NB4 (cell line): ENCODE data around the gene GNAO1.

Experiments
- DNase-seq: peaks from one replicate; pipeline ENCODE4 v3.0.0; 2010; ENCODE audit warnings: low read depth
- H3K4me3 ChIP-seq: one replicate; pipeline ENCODE4 v1.5.1; 2011; ENCODE audit warnings: mild to moderate bottlenecking, low read depth, low read length, moderate library complexity
- MYC ChIP-seq: IDR thresholded peaks from 2 replicates; pipeline ENCODE4 v1.6.1; 2011; ENCODE audit warnings: low read depth, low read length
- POLR2A ChIP-seq: IDR thresholded peaks from 2 replicates; pipeline ENCODE4 v1.6.1; 2011; ENCODE audit warnings: mild to moderate bottlenecking; ENCODE audit not compliant: insufficient read length; ENCODE audit errors: extremely low read depth
- TF ChIP-seq, protein P1 (sequence below): IDR thresholded peaks from 2 replicates; pipeline ENCODE4 v1.6.1; 2011; ENCODE audit warnings: low read depth, low read length
- TF ChIP-seq, protein P2 (sequence below): IDR thresholded peaks from one replicate; pipeline ENCODE4 v1.5.1; 2012; ENCODE audit warnings: low read depth, low read length

The GNAO1 gene

DNA sequence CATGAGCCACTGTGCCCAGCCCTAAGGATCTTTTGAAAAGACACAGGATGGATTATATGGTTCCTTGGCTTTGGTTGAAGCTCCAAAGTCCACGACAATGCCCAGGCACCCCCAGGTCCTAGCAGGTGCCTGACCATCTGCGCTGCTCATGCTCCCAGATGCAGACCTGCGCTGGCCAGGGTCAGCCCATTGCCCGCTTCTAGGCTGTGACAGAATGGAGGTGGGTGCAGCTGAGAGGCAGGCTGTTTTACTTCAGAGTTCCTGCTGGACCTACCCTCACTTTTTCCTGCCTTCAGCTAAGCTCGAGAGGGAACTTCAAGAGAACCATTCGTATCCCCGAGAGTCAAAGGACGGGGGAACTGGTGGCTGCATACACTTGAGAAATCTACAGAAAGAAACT is 173.6 kb downstream of the GNAO1 start:
- no peak for DNase-seq
- no peak overlapping the region for H3K4me3 ChIP-seq
- TF ChIP-seq POLR2A (no peak), MYC (no peak)
- TF ChIP-seq, protein P1, sequence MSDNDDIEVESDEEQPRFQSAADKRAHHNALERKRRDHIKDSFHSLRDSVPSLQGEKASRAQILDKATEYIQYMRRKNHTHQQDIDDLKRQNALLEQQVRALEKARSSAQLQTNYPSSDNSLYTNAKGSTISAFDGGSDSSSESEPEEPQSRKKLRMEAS, result no peak
- TF ChIP-seq, protein P2, sequence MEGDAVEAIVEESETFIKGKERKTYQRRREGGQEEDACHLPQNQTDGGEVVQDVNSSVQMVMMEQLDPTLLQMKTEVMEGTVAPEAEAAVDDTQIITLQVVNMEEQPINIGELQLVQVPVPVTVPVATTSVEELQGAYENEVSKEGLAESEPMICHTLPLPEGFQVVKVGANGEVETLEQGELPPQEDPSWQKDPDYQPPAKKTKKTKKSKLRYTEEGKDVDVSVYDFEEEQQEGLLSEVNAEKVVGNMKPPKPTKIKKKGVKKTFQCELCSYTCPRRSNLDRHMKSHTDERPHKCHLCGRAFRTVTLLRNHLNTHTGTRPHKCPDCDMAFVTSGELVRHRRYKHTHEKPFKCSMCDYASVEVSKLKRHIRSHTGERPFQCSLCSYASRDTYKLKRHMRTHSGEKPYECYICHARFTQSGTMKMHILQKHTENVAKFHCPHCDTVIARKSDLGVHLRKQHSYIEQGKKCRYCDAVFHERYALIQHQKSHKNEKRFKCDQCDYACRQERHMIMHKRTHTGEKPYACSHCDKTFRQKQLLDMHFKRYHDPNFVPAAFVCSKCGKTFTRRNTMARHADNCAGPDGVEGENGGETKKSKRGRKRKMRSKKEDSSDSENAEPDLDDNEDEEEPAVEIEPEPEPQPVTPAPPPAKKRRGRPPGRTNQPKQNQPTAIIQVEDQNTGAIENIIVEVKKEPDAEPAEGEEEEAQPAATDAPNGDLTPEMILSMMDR, result no peak

DNA sequence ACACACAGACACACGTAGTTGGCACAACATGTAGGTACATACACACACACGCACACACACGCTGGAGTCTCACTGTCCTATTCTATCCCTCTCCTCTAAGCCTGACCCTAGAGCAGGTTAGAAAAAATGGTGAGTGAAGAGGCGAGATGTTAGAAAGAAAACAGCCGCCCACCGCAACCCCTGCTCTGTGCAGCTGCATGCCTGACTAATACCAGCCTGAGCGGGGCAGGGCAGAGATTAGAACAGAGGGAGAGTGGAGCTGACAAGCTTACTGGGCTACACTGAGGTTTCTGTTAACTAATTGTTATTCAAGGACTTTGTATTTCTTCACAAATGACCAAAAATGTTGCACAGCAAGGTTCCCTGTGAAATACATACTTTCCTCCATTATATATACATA is 174.3 kb downstream of the GNAO1 start:
- TF ChIP-seq, protein P2, result no peak
- TF ChIP-seq MYC (no peak), POLR2A (no peak)
- TF ChIP-seq, protein P1, result no peak
- no peak for DNase-seq
- H3K4me3 ChIP-seq, result no peak overlapping the region

DNA sequence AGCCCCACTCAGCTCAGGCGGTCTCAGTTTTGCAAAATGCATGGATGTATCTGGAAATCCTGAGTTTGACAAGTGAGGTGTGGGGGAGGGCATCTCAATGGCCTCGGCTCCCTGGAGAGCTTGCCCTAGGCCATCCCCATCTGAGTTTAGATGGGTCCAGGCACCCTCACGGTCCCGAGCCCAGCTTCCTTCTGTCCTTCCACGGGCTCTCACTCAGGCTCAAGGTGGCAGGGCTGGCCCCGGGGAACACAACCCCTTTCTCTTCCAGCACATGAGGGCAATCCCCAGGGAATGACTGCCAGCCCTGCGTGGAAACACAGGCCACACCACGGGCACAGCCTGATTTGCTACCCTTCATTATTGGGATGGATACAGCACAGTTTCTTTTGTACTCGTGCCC is 175.7 kb downstream of the GNAO1 start:
- no peak for TF ChIP-seq POLR2A
- TF ChIP-seq, protein P2, result no peak
- no peak for TF ChIP-seq MYC
- TF ChIP-seq, protein P1, result no peak
- DNase-seq, result no peak
- no peak overlapping the region for H3K4me3 ChIP-seq

DNA sequence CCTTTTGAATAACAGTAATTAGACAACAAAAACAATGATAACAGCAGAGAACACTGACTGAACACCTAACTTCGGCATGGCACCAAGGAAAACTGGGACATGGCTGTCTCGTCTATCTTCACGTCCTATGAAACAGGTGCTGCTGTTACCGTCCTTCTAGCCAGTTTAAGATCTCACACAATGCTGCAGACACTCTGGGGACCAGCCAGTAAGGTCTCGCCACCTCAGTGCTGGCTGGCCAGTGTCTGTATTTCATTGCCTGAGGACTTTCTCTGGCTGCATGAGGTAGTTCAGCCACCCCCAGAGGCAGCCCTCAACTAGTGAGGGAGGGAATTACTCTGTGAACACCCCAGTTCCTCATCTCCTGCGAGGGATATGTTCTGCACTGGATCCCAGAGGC is 176.5 kb downstream of the GNAO1 start:
- DNase-seq, result no peak
- TF ChIP-seq, protein P1, result no peak
- TF ChIP-seq, protein P2, result no peak
- no peak for TF ChIP-seq MYC
- TF ChIP-seq POLR2A, result no peak
- no peak overlapping the region for H3K4me3 ChIP-seq

DNA sequence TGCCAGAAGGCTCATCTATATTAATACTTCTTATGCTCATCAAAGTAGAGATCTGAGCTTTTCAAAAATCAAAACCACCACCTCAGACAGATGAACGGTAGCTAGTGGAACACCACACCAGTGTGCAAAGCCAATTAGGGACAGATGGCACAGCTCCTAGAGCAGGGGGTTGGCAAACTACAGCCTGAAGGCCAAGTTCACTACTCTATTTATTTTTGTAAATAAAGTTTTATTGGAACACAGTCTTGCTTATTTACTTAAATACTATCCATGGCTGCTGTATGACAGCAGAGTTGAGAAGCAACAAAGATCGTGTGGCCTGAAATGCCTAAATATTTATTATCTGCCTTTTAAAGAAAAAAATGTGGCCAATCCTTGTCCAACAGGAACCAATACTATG is 177.3 kb downstream of the GNAO1 start:
- H3K4me3 ChIP-seq, result no peak overlapping the region
- TF ChIP-seq, protein P1, result no peak
- TF ChIP-seq MYC (no peak), POLR2A (no peak)
- TF ChIP-seq, protein P2, result no peak
- DNase-seq, result no peak

DNA sequence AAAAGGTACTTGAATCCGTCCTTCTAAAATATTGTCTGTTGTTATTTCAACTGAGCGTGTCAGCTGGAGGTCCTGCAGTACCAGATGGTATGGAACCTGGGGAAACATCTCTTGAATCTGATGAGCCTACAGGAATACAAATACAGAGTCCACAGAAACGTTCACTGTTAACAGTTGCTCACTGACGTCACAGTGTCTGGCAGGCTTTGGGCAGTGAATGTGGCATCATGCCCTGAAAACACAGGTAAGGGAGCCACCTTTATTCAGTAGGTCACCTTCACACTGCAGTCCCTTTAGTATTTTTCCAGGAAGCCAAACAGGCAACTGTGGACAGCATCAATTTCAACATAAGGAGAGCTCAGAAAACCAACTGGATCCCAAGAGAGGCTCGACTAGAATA is 177.9 kb downstream of the GNAO1 start:
- TF ChIP-seq MYC (no peak), POLR2A (no peak)
- TF ChIP-seq, protein P2, result no peak
- DNase-seq, result no peak
- H3K4me3 ChIP-seq, result no peak overlapping the region
